Sigmoid colon (tissue), 4 donors: ENCODE results near the gene KIF5C.

Experiments used
- CTCF ChIP-seq, 4 experiments: fragments of 450-650 bp in 3 of 4; fragments of 200-600 bp in 1 of 4; IDR thresholded peaks; one replicate each; pipeline ENCODE4 v1.5.1; 2016 to 2019; ENCODE audit warnings: antibody characterized with exemption in 4 of 4, mild to moderate bottlenecking in 3 of 4, moderate library complexity in 2 of 4
- EP300 ChIP-seq, 4 donors: sonication (generic); formaldehyde crosslinking; IDR thresholded peaks; one replicate each; pipeline ENCODE4 v1.6.1; 2017; ENCODE audit warnings: antibody characterized with exemption in 4 of 4
- POLR2A ChIP-seq, 2 donors: fragments of 450-650 bp; IDR thresholded peaks; one replicate each; pipeline ENCODE4 v1.6.1; 2016; ENCODE audit warnings: antibody characterized with exemption in 2 of 2, mild to moderate bottlenecking in 2 of 2, moderate library complexity in 2 of 2
- POLR2AphosphoS5 ChIP-seq, 4 donors: sonication (generic); formaldehyde crosslinking; IDR thresholded peaks; one replicate each; pipeline ENCODE4 v1.6.1; 2017; ENCODE audit warnings: antibody characterized with exemption in 4 of 4

DNA sequence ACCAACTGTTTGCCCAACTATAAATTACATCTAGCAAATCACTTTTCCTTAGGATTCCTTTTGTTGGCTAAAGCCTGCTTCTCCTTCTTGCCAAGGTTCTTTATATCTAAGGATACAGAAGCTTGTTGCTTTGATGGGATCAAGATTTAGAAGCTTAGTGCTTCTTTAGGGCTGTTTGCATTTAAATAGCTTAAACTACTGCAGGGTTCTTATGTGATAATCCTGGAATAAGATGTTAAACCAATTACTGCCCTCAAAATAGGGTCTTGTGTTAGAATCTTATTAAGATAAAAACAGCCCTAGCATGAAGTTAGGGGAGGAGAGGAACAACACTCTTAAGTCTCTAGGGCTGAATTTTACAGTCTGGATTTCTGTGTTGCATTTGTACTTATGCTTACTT lies 64.2 kb downstream of the KIF5C start:
- TF ChIP-seq POLR2AphosphoS5 (IDR thresholded peaks at IDR 0.05), result no peak
- TF ChIP-seq CTCF (IDR thresholded peaks at IDR 0.05), result no peak
- TF ChIP-seq POLR2A (IDR thresholded peaks at IDR 0.05), result no peak
- no peak for TF ChIP-seq EP300 (IDR thresholded peaks at IDR 0.05)
